ENCODE results near the gene RNF213.

RNF213 gene

GRCh38 chr17:80367503-80367902 lies 106.9 kb downstream of the RNF213 start:
- ChIA-PET POLR2A (no interaction called here), CTCF (no interaction called here)
- TF ChIP-seq CTCF (IDR thresholded peaks at IDR 0.05; ENCODE audit: control extremely low read depth, extremely low read depth, low read depth, missing control alignments), result no peak
- DNase-seq (ENCODE audit: extremely low spot score), result no peak

- no peak for DNase-seq (ENCODE audit: extremely low spot score)
- TF ChIP-seq CTCF (IDR thresholded peaks at IDR 0.05; ENCODE audit: control extremely low read depth, extremely low read depth, low read depth, missing control alignments), result no peak
- ChIA-PET POLR2A (no interaction called here), CTCF (interaction anchor here (1.6 kb wide), 1 partner anchor 9 kb away, joined by 4 read pairs; no protein-coding TSS in a partner anchor)
Measured at GRCh38 chr17:80371196-80371595, 110.5 kb downstream of the RNF213 start.

DNA sequence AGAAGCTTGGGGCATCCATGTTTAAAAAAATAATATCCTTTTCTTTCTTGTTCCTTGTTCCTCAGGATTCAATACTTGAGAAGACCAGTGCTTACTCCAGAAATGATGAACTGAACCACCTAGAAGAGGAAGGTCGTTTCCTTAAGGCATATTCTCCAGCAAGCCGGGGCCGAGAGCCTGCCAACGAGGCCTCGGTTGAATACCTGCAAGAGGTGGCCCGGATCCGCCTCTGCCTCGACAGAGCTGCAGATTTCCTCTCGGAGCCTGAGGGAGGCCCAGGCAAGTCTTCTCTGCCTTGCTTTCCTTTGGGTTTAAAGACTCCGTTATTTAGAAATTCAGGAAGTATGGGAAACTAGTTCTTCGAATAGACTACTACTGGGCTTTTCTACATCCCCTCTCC lies 111.8 kb downstream of the RNF213 start:
- DNase-seq (ENCODE audit: extremely low spot score), result no peak
- CTCF ChIA-PET, result no interaction called here
- POLR2A ChIA-PET, result no interaction called here
- no peak for TF ChIP-seq CTCF (IDR thresholded peaks at IDR 0.05; ENCODE audit: control extremely low read depth, extremely low read depth, low read depth, missing control alignments)

DNA sequence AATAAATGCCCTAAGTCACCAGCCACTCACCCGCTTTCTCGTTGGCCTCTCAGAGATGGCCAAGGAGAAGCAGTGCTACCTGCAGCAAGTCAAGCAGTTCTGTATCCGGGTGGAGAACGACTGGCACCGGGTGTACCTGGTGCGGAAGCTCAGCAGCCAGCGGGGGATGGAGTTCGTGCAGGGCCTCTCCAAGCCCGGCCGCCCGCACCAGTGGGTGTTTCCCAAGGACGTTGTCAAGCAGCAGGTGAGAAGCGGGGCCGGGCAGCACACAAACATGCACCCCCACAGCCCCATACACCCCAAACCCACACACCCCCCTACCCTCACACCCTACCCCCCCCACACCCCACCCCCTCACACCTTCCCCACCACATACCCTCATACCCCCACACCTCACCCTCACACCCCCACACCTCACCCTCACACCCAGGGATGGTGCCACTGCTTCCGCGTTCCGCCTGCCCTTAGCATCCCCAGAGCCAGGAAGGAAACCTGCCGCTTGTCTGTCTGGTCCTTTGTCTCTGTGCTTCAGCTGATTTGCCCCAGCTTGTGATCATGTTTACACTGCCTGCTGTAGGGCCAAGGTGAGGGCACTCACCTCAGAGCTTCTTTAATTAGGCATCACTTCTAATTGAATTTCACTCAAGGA lies 112.4 kb downstream of the RNF213 start:
- TF ChIP-seq CTCF (IDR thresholded peaks at IDR 0.05; ENCODE audit: control extremely low read depth, extremely low read depth, low read depth, missing control alignments), result no peak
- CTCF ChIA-PET, result interaction anchor here (1.3 kb wide), 1 partner anchor 271 kb away, joined by 3 read pairs; the partner anchor contains the start of gene GAA
- POLR2A ChIA-PET, result no interaction called here
- DNase-seq (ENCODE audit: extremely low spot score), result no peak

GRCh38 chr17:80374039-80374731 lies 113.5 kb downstream of the RNF213 start:
- DNase-seq (ENCODE audit: extremely low spot score), result no peak

More at GRCh38 chr17:80374039-80374731, 113.5 kb downstream of the RNF213 start:
- no peak for TF ChIP-seq CTCF (IDR thresholded peaks at IDR 0.05; ENCODE audit: control extremely low read depth, extremely low read depth, low read depth, missing control alignments)
- CTCF ChIA-PET, result interaction anchor here (1.3 kb wide), 1 partner anchor 272 kb away, joined by 3 read pairs; the partner anchor contains the start of gene GAA
- POLR2A ChIA-PET, result interaction anchor here (0.6 kb wide), 1 partner anchor 1868 kb away, joined by 4 read pairs; no protein-coding TSS in a partner anchor

Data from GM10248 (cell line).